ENCODE results near the gene PLD5.

GRCh38 chr1:242219905-242220304 lies 304.6 kb downstream of the PLD5 start:
- no peak for TF ChIP-seq SPI1 (IDR thresholded peaks at IDR 0.05; ENCODE audit: low read depth, low read length)
- no peak for TF ChIP-seq TAF1 (IDR thresholded peaks at IDR 0.05; ENCODE audit: low read depth, low read length)
- no peak for TF ChIP-seq PAX5 (IDR thresholded peaks at IDR 0.05; ENCODE audit: insufficient read depth, low read length, severe bottlenecking)
- TF ChIP-seq POLR2AphosphoS5 (IDR thresholded peaks at IDR 0.05; ENCODE audit: low read depth, low read length) = no peak
- no peak for TF ChIP-seq POLR2A (IDR thresholded peaks at IDR 0.05; ENCODE audit: low read depth, low read length)
- no peak for TF ChIP-seq POU2F2 (IDR thresholded peaks at IDR 0.05; ENCODE audit: low read depth, low read length)

All from GM12891 (cell line).